GM13976 (cell line): ENCODE results near the gene CTNNBIP1.

Experiments used
- DNase-seq: peaks from one replicate; pipeline ENCODE4 v3.0.0; 2012; ENCODE audit warnings: low spot score
- CTCF ChIP-seq: IDR thresholded peaks from 2 replicates; pipeline ENCODE4 v1.5.1; 2012; ENCODE audit warnings: borderline replicate concordance, mild to moderate bottlenecking; ENCODE audit not compliant: insufficient read depth; ENCODE audit errors: extremely low read depth, missing control alignments, control extremely low read depth
- in situ Hi-C: fragments of 300-500 bp; cut with MboI; formaldehyde crosslinking; loops from one replicate; pipeline ENCODE4 v1.12.0; 2022; ENCODE audit warnings: low sequenced_read_pairs, mixed read lengths, inconsistent platforms; ENCODE audit not compliant: unreplicated experiment

Gene CTNNBIP1

GRCh38 chr1:9904596-9904995, 5.5 kb downstream of the CTNNBIP1 start:
- in situ Hi-C loops: no loop called here
- TF ChIP-seq CTCF: no peak
- DNase-seq: no peak

GRCh38 chr1:9903801-9904527, 6.1 kb downstream of the CTNNBIP1 start:
- in situ Hi-C loops: no loop called here
- no peak for TF ChIP-seq CTCF

GRCh38 chr1:9902060-9902452, 8.0 kb downstream of the CTNNBIP1 start:
- in situ Hi-C loops: no loop called here
- no peak for TF ChIP-seq CTCF
- no peak for DNase-seq

More at GRCh38 chr1:9903801-9904527, 6.1 kb downstream of the CTNNBIP1 start:
- no peak for DNase-seq

- no peak for DNase-seq
- in situ Hi-C loops: no loop called here
- no peak for TF ChIP-seq CTCF
Observed at GRCh38 chr1:9901148-9902059, 8.7 kb downstream of the CTNNBIP1 start.

- DNase-seq: peak; percentile 23
- no peak for TF ChIP-seq CTCF
- in situ Hi-C loops: no loop called here
Observed at GRCh38 chr1:9900142-9901043, 9.7 kb downstream of the CTNNBIP1 start.

GRCh38 chr1:9894115-9894514, 16.0 kb downstream of the CTNNBIP1 start:
- in situ Hi-C loops: no loop called here
- no peak for DNase-seq
- TF ChIP-seq CTCF: no peak
